GM23248 (cell line): ENCODE results near the gene ABCG2. TPM values are rescaled to one million over a fixed set of nuclear protein-coding genes. Genes with fewer than 3 reads are reported as not detected.

ENCODE experiments used
- DNase-seq: peaks from one replicate; pipeline ENCODE4 v3.0.0-alpha.2; 2015
- H2AFZ ChIP-seq: fragments of 200-600 bp; sonication (generic); 2 replicates; pipeline ENCODE4 v1.6.1; 2016; ENCODE audit warnings: antibody characterized with exemption
- H3F3A ChIP-seq: fragments of 200-600 bp; sonication (generic); 2 replicates; pipeline ENCODE4 v1.6.1; 2016; ENCODE audit warnings: mild to moderate bottlenecking, antibody characterized with exemption, mixed run types; ENCODE audit not compliant: insufficient read depth
- H3K27ac ChIP-seq: fragments of 200-600 bp; sonication (generic); 2 replicates; pipeline ENCODE4 v1.5.1; 2016; ENCODE audit warnings: mild to moderate bottlenecking
- H3K27me3 ChIP-seq: fragments of 200-600 bp; sonication (generic); replicated peaks from 2 replicates; pipeline ENCODE4 v1.6.1; 2016; ENCODE audit warnings: mild to moderate bottlenecking; ENCODE audit not compliant: insufficient read depth
- H3K36me3 ChIP-seq: fragments of 200-600 bp; sonication (generic); 2 replicates; pipeline ENCODE4 v1.6.1; 2016; ENCODE audit warnings: low read depth, mild to moderate bottlenecking
- H3K4me1 ChIP-seq: fragments of 200-600 bp; sonication (generic); 2 replicates; pipeline ENCODE4 v1.6.1; 2016; ENCODE audit warnings: mild to moderate bottlenecking; ENCODE audit not compliant: insufficient read depth
- H3K4me2 ChIP-seq: fragments of 200-600 bp; sonication (generic); one replicate; pipeline ENCODE4 v1.6.1; 2016; ENCODE audit warnings: mild to moderate bottlenecking; ENCODE audit not compliant: unreplicated experiment
- H3K4me3 ChIP-seq: fragments of 200-600 bp; sonication (generic); 2 replicates; pipeline ENCODE4 v1.5.1; 2016; ENCODE audit warnings: mild to moderate bottlenecking
- H3K79me2 ChIP-seq: fragments of 200-600 bp; sonication (generic); 2 replicates; pipeline ENCODE4 v1.6.1; 2016; ENCODE audit warnings: mild to moderate bottlenecking; ENCODE audit not compliant: insufficient read depth
- H3K9ac ChIP-seq: fragments of 200-600 bp; sonication (generic); 2 replicates; pipeline ENCODE4 v1.6.1; 2016; ENCODE audit warnings: mild to moderate bottlenecking
- H3K9me2 ChIP-seq: fragments of 200-600 bp; sonication (generic); 2 replicates; pipeline ENCODE4 v1.6.1; 2016; ENCODE audit warnings: mixed run types, mild to moderate bottlenecking, moderate library complexity; ENCODE audit not compliant: insufficient read depth
- H3K9me3 ChIP-seq: fragments of 200-600 bp; sonication (generic); one replicate; pipeline ENCODE4 v1.6.1; 2017; ENCODE audit warnings: low read depth
- H4K20me1 ChIP-seq: fragments of 200-600 bp; sonication (generic); 2 replicates; pipeline ENCODE4 v1.6.0; 2016; ENCODE audit not compliant: insufficient read depth
- EZH2 ChIP-seq: fragments of 200-600 bp; sonication (generic); IDR thresholded peaks from 2 replicates; pipeline ENCODE4 v1.6.1; 2018; ENCODE audit warnings: antibody characterized with exemption, mild to moderate bottlenecking; ENCODE audit not compliant: insufficient read depth, poor library complexity, severe bottlenecking
- EZH2phosphoT487 ChIP-seq: fragments of 200-600 bp; sonication (generic); IDR thresholded peaks from 2 replicates; pipeline ENCODE4 v1.6.1; 2018; ENCODE audit warnings: antibody characterized with exemption, moderate library complexity, mild to moderate bottlenecking, low read depth; ENCODE audit not compliant: insufficient read depth
- WGBS, 2 experiments: methylation state at CpG; one replicate each; pipeline ENCODE4 v1.1.6; 2015 to 2017; ENCODE audit warnings: low lambda C conversion rate in 2 of 2, low coverage in 1 of 2; ENCODE audit errors: missing lambda C conversion rate in 2 of 2; 5-methylcytosine and 5-hydroxymethylcytosine counted together
- in situ Hi-C: fragments of 300-500 bp; cut with MboI; formaldehyde crosslinking; loops from 2 replicates; pipeline ENCODE4 v1.15.0; 2020
- polyA plus RNA-seq: library from polyadenylated mRNA; unstranded; fragments of >200 nt; fragmentation: Nextera tagmentation; extraction: Ambion mirVana; gene quantifications from 2 replicates; pipeline ENCODE4 v1.2.1, GENCODE V29; 2016
- total RNA-seq: library from RNA; depleted of rRNA; stranded (reverse); fragments of >200 nt; shearing (Covaris generic); gene quantifications from 2 replicates; pipeline ENCODE4 v1.2.3, GENCODE V29; 2014

The ABCG2 gene
- total and polyA plus RNA-seq, 2 experiments from 2014 or later = 0.05 to 0.11 TPM

DNA sequence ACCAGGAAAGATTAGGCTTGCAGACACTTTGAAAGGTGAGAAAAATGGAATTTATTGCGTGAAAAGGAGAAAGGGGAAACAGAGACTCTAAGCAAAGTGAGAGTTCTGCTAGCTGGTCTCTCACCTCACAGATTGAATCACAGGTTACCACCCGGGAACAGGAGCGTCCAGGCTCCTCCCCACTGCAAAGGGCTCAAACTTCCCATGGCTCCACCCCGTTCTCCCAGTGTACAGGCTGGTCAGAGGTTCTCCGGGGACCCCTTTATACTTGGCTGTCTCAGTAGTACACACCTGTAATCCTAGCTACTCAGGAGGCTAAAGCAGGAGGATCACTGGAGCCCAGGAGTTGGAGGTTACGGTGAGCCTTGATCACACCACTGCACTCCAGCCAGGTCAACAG is 44.0 kb upstream of the ABCG2 start:
- TF ChIP-seq EZH2phosphoT487 = no peak
- TF ChIP-seq EZH2 = no peak
- H3F3A ChIP-seq = no peaks in the 10 kb centered on the region
- 59 to 70% methylated on average over 6 of the region's 6 CpGs for WGBS, 2 experiments
- H3K4me3 ChIP-seq = no peak overlapping the region
- no peaks in the 10 kb centered on the region for H3K4me1 ChIP-seq
- H3K4me2 ChIP-seq = no peak overlapping the region
- DNase-seq = no peak
- H4K20me1 ChIP-seq = no peaks in the 10 kb centered on the region
- H3K79me2 ChIP-seq = no peaks in the 10 kb centered on the region
- H2AFZ ChIP-seq = no peak overlapping the region
- no peak overlapping the region for H3K9ac ChIP-seq
- in situ Hi-C loops = loop anchor here (25.0 kb wide), 1 partner anchor 340 kb away; no protein-coding TSS in a partner anchor
- no peak overlapping the region for H3K27ac ChIP-seq
- no peaks in the 10 kb centered on the region for H3K9me3 ChIP-seq
- no peaks in the 10 kb centered on the region for H3K36me3 ChIP-seq
- H3K9me2 ChIP-seq = no peaks in the 10 kb centered on the region
- peaks cover 3% of the 10 kb centered on the region; the same call in 1 of the 2 replicates for H3K27me3 ChIP-seq

DNA sequence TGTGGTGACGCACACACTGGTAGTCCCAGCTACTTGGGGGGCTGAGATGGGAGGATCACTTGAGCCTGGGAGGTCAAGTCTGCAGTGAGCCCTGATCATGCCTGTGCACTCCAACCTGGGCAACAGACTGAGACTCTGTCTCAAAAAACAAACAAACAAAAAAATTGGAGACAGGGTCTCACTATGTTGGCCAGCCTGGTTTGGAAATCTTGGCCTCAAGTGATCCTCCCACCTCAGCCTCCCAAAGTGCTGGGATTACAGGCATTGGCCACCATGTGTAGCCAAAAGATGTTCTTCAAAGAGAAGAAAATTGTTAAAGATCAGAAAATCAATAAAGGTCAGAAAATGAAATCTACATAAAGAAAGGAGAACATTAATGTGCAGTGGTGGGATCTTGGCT is 41.7 kb upstream of the ABCG2 start:
- no peaks in the 10 kb centered on the region for H3K9me2 ChIP-seq
- H2AFZ ChIP-seq = no peak overlapping the region
- no peaks in the 10 kb centered on the region for H4K20me1 ChIP-seq
- TF ChIP-seq EZH2 (no peak), EZH2phosphoT487 (no peak)
- H3K36me3 ChIP-seq = no peaks in the 10 kb centered on the region
- in situ Hi-C loops = loop anchor here (25.0 kb wide), 1 partner anchor 338 kb away; no protein-coding TSS in a partner anchor
- 44 to 46% methylated on average over 1 of the region's 1 CpG for WGBS, 2 experiments
- H3K9ac ChIP-seq = no peak overlapping the region
- no peaks in the 10 kb centered on the region for H3K4me1 ChIP-seq
- no peak overlapping the region for H3K27ac ChIP-seq
- no peak overlapping the region for H3K4me2 ChIP-seq
- H3K27me3 ChIP-seq = peaks cover 3% of the 10 kb centered on the region; the same call in 1 of the 2 replicates
- H3K79me2 ChIP-seq = no peaks in the 10 kb centered on the region
- H3K9me3 ChIP-seq = no peaks in the 10 kb centered on the region
- H3F3A ChIP-seq = no peaks in the 10 kb centered on the region
- H3K4me3 ChIP-seq = no peak overlapping the region
- DNase-seq = no peak

DNA sequence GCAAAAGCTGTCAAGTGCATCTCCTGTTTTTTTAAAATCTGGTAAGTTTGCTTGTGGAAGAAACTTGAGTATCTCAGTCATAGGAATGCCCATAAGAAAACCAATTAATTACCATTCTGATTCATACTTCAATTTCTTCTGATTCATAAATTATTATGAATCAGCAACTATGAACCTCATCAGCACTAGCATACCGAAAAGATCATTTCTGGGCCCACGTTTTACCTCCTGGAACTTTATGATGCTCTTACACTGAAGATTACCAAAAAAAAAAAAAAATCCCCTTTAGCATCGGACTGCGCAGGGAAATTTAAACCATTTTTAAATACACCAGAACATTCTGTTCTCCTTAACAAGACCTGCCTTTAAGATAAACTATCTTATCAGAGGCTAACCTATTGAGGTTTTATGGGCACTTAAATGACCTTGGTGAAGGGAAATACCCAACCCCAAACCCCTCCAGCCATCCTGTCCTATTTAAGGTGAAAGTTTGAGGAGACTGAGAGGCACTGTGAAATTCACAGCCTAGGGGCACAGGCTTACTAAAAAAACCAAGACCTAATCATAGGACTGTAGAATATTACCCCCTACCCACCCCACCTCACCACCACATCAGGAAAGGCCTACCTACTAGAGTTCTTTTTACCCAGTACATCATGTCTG is 38.2 kb upstream of the ABCG2 start:
- Histone ChIP-seq H3K79me2 (no peaks in the 10 kb centered on the region), H3K4me3 (no peak overlapping the region), H3K36me3 (no peaks in the 10 kb centered on the region), H3K9ac (no peak overlapping the region), H3K9me3 (no peaks in the 10 kb centered on the region), H3F3A (no peaks in the 10 kb centered on the region), H3K9me2 (no peaks in the 10 kb centered on the region), H3K27me3 (no peaks in the 10 kb centered on the region), H3K4me1 (no peaks in the 10 kb centered on the region), H4K20me1 (no peaks in the 10 kb centered on the region), H3K27ac (no peak overlapping the region), H3K4me2 (no peak overlapping the region), H2AFZ (no peak overlapping the region)
- TF ChIP-seq EZH2phosphoT487 (no peak), EZH2 (no peak)
- WGBS, 2 experiments = 88 to 93% methylated on average over 4 of the region's 4 CpGs
- in situ Hi-C loops = no loop called here
- DNase-seq = no peak

DNA sequence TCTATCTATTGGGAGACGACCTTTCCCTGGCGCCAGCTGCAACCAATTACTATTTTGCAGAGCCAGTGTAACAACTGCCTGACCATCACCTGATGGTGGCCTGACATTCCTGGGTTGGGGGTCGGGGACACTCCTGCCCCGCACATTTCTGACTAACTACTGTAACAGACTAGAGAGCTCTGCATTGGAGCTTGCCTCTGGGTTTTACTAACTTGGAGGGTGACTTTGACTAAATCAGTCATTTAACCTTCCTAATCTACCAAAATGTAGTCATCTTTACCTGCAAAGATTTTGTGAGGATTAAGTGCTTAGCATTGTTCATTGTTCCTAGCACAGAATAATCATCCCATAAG is 37.5 kb upstream of the ABCG2 start:
- Histone ChIP-seq H3K4me2 (no peak overlapping the region), H3K79me2 (no peaks in the 10 kb centered on the region), H3K4me3 (no peak overlapping the region), H3K36me3 (no peaks in the 10 kb centered on the region), H2AFZ (no peak overlapping the region), H3K9me3 (no peaks in the 10 kb centered on the region), H3F3A (no peaks in the 10 kb centered on the region), H3K27ac (no peak overlapping the region), H3K27me3 (no peaks in the 10 kb centered on the region), H3K4me1 (no peaks in the 10 kb centered on the region), H3K9me2 (no peaks in the 10 kb centered on the region), H4K20me1 (no peaks in the 10 kb centered on the region), H3K9ac (no peak overlapping the region)
- in situ Hi-C loops = no loop called here
- WGBS, 2 experiments = 56 to 58% methylated on average over 4 of the region's 4 CpGs
- TF ChIP-seq EZH2 = no peak
- TF ChIP-seq EZH2phosphoT487 = no peak
- DNase-seq = no peak
